HepG2 (cell line): ENCODE data around the gene EIF1. TPM values are rescaled to one million over a fixed set of nuclear protein-coding genes. Genes with fewer than 3 reads are reported as not detected.
A peak's percentile ranks its signal among the peaks of the same experiment; 100 is the strongest.

Experiments used
- GZF1 ChIP-seq: sonication (generic); formaldehyde crosslinking; IDR thresholded peaks from 2 replicates; pipeline ENCODE4 v1.5.1; 2020; ENCODE audit warnings: mild to moderate bottlenecking, missing genetic modification reagents
- JDP2 ChIP-seq: sonication (generic); formaldehyde crosslinking; IDR thresholded peaks from 2 replicates; pipeline ENCODE4 v1.8.1; 2022; ENCODE audit warnings: missing genetic modification reagents, borderline replicate concordance
- KMT2A ChIP-seq: sonication (generic); formaldehyde crosslinking; IDR thresholded peaks from 2 replicates; pipeline ENCODE4 v1.4.0; 2020; ENCODE audit warnings: missing genetic modification reagents
- NFRKB ChIP-seq: fragments of 450-650 bp; IDR thresholded peaks from 2 replicates; pipeline ENCODE4 v1.6.1; 2017
- RAD51 ChIP-seq: fragments of 450-650 bp; IDR thresholded peaks from 2 replicates; pipeline ENCODE4 v1.6.1; 2016; ENCODE audit warnings: borderline replicate concordance
- SKI ChIP-seq: fragments of 450-650 bp; IDR thresholded peaks from one replicate; pipeline ENCODE4 v1.6.1; 2018; ENCODE audit warnings: mild to moderate bottlenecking; ENCODE audit not compliant: partially characterized antibody
- SP2 ChIP-seq: sonication (generic); formaldehyde crosslinking; IDR thresholded peaks from 2 replicates; pipeline ENCODE4 v1.5.1; 2020; ENCODE audit warnings: mild to moderate bottlenecking, missing genetic modification reagents
- TCF7 ChIP-seq: sonication (generic); IDR thresholded peaks from 2 replicates; pipeline ENCODE4 v1.6.1; 2016; ENCODE audit warnings: antibody characterized with exemption, low read depth
- TEAD2 ChIP-seq: sonication (generic); formaldehyde crosslinking; IDR thresholded peaks from 2 replicates; pipeline ENCODE4 v1.9.0; 2021; ENCODE audit warnings: missing genetic modification reagents
- YEATS2 ChIP-seq: sonication (generic); formaldehyde crosslinking; IDR thresholded peaks from 2 replicates; pipeline ENCODE4 v1.4.0; 2020; ENCODE audit warnings: missing genetic modification reagents, borderline replicate concordance
- ZBTB20 ChIP-seq: sonication (generic); formaldehyde crosslinking; IDR thresholded peaks from 2 replicates; pipeline ENCODE4 v1.8.1; 2023; ENCODE audit warnings: missing genetic modification reagents, low read depth, mild to moderate bottlenecking, borderline replicate concordance
- ZBTB21 ChIP-seq: sonication (generic); formaldehyde crosslinking; IDR thresholded peaks from 2 replicates; pipeline ENCODE4 v1.4.0; 2020; ENCODE audit warnings: missing genetic modification reagents
- ZC3H4 ChIP-seq: sonication (generic); formaldehyde crosslinking; IDR thresholded peaks from 2 replicates; pipeline ENCODE4 v1.4.0; 2020; ENCODE audit warnings: missing genetic modification reagents, borderline replicate concordance
- ZFP37 ChIP-seq: sonication (generic); formaldehyde crosslinking; IDR thresholded peaks from 2 replicates; pipeline ENCODE4 v1.4.0; 2020; ENCODE audit warnings: missing genetic modification reagents, borderline replicate concordance
- ZNF17 ChIP-seq: sonication (generic); formaldehyde crosslinking; IDR thresholded peaks from 2 replicates; pipeline ENCODE4 v1.5.0; 2020; ENCODE audit warnings: mild to moderate bottlenecking, missing genetic modification reagents
- polyA plus RNA-seq, 8 experiments: library from polyadenylated mRNA; depleted of rRNA in 3 of 8; stranded (reverse) in 7 of 8; unstranded in 1 of 8; fragments of >200 nt; fragmentation: Illumina TruSeq in 4 of 8; extraction: Trizol in 4 of 8; gene quantifications; 2 replicates each; pipeline versions ENCODE4 v1.2.1 to v1.2.3, GENCODE V29; 2011 to 2016; ENCODE audit warnings: low read depth in 4 of 8, missing spikeins in 1 of 8, mixed read lengths in 1 of 8; ENCODE audit not compliant: insufficient read depth in 1 of 8
- total RNA-seq, 5 experiments: library from RNA; depleted of rRNA; stranded (reverse); fragments of >200 nt; fragmentation: Illumina TruSeq; extraction: Trizol; gene quantifications; 2 replicates each; pipeline ENCODE4 v1.2.3, GENCODE V29; 2016; ENCODE audit warnings: low read depth in 1 of 5
- TF ChIP-seq, protein P1 (sequence below), 2 experiments: sonication (generic) in 1 of 2; formaldehyde crosslinking in 1 of 2; IDR thresholded peaks; 2 replicates each; pipeline versions ENCODE4 v1.4.0 to v1.6.1; 2018 to 2020; ENCODE audit warnings: missing genetic modification reagents in 2 of 2, borderline replicate concordance in 1 of 2, low read depth in 1 of 2, mild to moderate bottlenecking in 1 of 2, missing biosample characterization in 1 of 2
- TF ChIP-seq, protein P2 (sequence below): IDR thresholded peaks from 2 replicates; pipeline ENCODE4 v1.6.1; 2016; ENCODE audit warnings: mild to moderate bottlenecking, missing biosample characterization, missing genetic modification reagents
- TF ChIP-seq, protein P3 (sequence below): sonication (generic); formaldehyde crosslinking; IDR thresholded peaks from 2 replicates; pipeline ENCODE4 v1.4.0; 2020; ENCODE audit warnings: mild to moderate bottlenecking, missing genetic modification reagents
- TF ChIP-seq, protein P4 (sequence below): sonication (generic); formaldehyde crosslinking; IDR thresholded peaks from 2 replicates; pipeline ENCODE4 v1.9.0; 2022; ENCODE audit warnings: missing genetic modification reagents, mild to moderate bottlenecking, borderline replicate concordance
- TF ChIP-seq, protein P5 (sequence below): sonication (generic); formaldehyde crosslinking; conservative IDR thresholded peaks from 2 replicates; pipeline ENCODE4 v1.5.0; 2020; ENCODE audit warnings: missing genetic modification reagents
- TF ChIP-seq, protein P6 (sequence below): sonication (generic); formaldehyde crosslinking; IDR thresholded peaks from 2 replicates; pipeline ENCODE4 v1.5.0; 2020; ENCODE audit warnings: mild to moderate bottlenecking, low read depth, missing genetic modification reagents, borderline replicate concordance

The EIF1 gene
- total and polyA plus RNA-seq, 2 of the 13 experiments (the other 11 are each of a cell fraction or from before 2014, with no cell fraction given), result 147 to 517 TPM

DNA sequence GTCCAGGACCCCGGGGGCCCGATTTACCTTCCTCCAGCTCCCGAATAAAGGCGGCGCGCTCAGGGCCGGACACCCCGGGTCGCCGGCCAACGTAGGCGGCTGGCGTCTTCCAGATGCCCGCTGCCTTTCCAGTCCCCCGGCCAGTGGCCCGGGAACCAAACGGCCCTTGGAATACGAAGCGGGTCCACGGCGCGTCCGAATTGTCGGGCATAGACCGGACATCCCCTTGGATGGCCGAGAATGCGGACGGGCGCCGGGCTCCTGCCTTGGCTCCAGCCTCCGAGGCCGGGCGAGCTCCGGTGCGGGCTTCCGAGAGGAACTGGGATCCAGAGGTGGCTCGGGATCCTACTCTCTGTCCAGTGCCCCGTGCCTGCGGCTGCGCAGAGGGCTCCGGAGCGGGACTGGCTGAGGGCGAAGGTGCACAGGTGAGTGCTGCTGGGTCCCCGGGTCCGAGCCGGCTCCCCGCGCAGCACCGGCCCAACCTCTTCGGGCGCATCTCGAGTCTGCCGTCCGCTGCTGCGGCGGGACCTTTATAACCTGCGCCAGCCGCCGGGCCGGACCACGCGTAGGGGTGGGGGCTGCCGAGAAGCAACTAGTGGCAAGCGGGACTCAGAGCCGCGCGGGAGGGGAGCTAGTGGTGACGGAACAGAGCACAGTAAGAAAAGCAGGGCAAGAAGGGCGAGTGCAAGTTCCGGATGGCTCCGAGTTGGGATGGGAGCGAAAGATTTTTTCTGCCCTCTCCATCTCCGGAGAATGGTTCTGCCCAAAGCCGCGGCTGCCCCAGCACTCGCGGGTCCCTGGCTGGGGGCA, 45.7 kb downstream of the EIF1 start, which contains the start of gene HAP1 (continued):
- TF ChIP-seq, protein P1, sequence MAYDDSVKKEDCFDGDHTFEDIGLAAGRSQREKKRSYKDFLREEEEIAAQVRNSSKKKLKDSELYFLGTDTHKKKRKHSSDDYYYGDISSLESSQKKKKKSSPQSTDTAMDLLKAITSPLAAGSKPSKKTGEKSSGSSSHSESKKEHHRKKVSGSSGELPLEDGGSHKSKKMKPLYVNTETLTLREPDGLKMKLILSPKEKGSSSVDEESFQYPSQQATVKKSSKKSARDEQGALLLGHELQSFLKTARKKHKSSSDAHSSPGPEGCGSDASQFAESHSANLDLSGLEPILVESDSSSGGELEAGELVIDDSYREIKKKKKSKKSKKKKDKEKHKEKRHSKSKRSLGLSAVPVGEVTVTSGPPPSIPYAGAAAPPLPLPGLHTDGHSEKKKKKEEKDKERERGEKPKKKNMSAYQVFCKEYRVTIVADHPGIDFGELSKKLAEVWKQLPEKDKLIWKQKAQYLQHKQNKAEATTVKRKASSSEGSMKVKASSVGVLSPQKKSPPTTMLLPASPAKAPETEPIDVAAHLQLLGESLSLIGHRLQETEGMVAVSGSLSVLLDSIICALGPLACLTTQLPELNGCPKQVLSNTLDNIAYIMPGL (CRISPR knock-in tag; IDR thresholded peaks at IDR 0.05; ENCODE audit: borderline replicate concordance in 1 of 2, low read depth in 1 of 2), result peak in 1 of 2 experiments; percentile 40; a peak in 2 of 4 replicates
- TF ChIP-seq GZF1 (no peak; the same call in 1 of the 2 replicates), JDP2 (CRISPR knock-in tag) (no peak), ZFP37 (CRISPR knock-in tag) (no peak), ZNF17 (CRISPR knock-in tag) (no peak), KMT2A (CRISPR knock-in tag) (no peak), ZBTB20 (CRISPR knock-in tag) (peak; percentile 29; the same call in 1 of the 2 replicates), RAD51 (no peak), TEAD2 (no peak), TCF7 (no peak), SP2 (CRISPR knock-in tag) (no peak), NFRKB (no peak), SKI (no peak), YEATS2 (CRISPR knock-in tag) (no peak), ZC3H4 (CRISPR knock-in tag) (no peak), ZBTB21 (no peak)
- TF ChIP-seq, protein P2, sequence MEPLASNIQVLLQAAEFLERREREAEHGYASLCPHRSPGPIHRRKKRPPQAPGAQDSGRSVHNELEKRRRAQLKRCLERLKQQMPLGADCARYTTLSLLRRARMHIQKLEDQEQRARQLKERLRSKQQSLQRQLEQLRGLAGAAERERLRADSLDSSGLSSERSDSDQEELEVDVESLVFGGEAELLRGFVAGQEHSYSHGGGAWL (CRISPR knock-in tag), result no peak; the same call in 1 of the 2 replicates
- TF ChIP-seq, protein P3, sequence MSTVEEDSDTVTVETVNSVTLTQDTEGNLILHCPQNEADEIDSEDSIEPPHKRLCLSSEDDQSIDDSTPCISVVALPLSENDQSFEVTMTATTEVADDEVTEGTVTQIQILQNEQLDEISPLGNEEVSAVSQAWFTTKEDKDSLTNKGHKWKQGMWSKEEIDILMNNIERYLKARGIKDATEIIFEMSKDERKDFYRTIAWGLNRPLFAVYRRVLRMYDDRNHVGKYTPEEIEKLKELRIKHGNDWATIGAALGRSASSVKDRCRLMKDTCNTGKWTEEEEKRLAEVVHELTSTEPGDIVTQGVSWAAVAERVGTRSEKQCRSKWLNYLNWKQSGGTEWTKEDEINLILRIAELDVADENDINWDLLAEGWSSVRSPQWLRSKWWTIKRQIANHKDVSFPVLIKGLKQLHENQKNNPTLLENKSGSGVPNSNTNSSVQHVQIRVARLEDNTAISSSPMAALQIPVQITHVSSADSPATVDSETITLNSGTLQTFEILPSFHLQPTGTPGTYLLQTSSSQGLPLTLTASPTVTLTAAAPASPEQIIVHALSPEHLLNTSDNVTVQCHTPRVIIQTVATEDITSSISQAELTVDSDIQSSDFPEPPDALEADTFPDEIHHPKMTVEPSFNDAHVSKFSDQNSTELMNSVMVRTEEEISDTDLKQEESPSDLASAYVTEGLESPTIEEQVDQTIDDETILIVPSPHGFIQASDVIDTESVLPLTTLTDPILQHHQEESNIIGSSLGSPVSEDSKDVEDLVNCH (CRISPR knock-in tag), result no peak
- TF ChIP-seq, protein P4, sequence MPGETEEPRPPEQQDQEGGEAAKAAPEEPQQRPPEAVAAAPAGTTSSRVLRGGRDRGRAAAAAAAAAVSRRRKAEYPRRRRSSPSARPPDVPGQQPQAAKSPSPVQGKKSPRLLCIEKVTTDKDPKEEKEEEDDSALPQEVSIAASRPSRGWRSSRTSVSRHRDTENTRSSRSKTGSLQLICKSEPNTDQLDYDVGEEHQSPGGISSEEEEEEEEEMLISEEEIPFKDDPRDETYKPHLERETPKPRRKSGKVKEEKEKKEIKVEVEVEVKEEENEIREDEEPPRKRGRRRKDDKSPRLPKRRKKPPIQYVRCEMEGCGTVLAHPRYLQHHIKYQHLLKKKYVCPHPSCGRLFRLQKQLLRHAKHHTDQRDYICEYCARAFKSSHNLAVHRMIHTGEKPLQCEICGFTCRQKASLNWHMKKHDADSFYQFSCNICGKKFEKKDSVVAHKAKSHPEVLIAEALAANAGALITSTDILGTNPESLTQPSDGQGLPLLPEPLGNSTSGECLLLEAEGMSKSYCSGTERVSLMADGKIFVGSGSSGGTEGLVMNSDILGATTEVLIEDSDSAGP, result peak; percentile 56; the same call in 1 of the 2 replicates
- TF ChIP-seq, protein P5, sequence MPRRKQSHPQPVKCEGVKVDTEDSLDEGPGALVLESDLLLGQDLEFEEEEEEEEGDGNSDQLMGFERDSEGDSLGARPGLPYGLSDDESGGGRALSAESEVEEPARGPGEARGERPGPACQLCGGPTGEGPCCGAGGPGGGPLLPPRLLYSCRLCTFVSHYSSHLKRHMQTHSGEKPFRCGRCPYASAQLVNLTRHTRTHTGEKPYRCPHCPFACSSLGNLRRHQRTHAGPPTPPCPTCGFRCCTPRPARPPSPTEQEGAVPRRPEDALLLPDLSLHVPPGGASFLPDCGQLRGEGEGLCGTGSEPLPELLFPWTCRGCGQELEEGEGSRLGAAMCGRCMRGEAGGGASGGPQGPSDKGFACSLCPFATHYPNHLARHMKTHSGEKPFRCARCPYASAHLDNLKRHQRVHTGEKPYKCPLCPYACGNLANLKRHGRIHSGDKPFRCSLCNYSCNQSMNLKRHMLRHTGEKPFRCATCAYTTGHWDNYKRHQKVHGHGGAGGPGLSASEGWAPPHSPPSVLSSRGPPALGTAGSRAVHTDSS (CRISPR knock-in tag), result no peak
- TF ChIP-seq, protein P6, sequence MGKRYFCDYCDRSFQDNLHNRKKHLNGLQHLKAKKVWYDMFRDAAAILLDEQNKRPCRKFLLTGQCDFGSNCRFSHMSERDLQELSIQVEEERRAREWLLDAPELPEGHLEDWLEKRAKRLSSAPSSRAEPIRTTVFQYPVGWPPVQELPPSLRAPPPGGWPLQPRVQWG (CRISPR knock-in tag), result no peak
